Measurements from ENCODE around the gene PGBD4. TPM values are rescaled to one million over a fixed set of nuclear protein-coding genes. Genes with fewer than 3 reads are reported as not detected.

PGBD4 gene
- total and polyA plus RNA-seq, 2 of the 13 experiments (the other 11 are each of a cell fraction or from before 2014, with no cell fraction given): 1.4 to 1.7 TPM

GRCh38 chr15:34109797-34110663 lies 8.1 kb downstream of the PGBD4 start (continued):
- TF ChIP-seq, protein P1, sequence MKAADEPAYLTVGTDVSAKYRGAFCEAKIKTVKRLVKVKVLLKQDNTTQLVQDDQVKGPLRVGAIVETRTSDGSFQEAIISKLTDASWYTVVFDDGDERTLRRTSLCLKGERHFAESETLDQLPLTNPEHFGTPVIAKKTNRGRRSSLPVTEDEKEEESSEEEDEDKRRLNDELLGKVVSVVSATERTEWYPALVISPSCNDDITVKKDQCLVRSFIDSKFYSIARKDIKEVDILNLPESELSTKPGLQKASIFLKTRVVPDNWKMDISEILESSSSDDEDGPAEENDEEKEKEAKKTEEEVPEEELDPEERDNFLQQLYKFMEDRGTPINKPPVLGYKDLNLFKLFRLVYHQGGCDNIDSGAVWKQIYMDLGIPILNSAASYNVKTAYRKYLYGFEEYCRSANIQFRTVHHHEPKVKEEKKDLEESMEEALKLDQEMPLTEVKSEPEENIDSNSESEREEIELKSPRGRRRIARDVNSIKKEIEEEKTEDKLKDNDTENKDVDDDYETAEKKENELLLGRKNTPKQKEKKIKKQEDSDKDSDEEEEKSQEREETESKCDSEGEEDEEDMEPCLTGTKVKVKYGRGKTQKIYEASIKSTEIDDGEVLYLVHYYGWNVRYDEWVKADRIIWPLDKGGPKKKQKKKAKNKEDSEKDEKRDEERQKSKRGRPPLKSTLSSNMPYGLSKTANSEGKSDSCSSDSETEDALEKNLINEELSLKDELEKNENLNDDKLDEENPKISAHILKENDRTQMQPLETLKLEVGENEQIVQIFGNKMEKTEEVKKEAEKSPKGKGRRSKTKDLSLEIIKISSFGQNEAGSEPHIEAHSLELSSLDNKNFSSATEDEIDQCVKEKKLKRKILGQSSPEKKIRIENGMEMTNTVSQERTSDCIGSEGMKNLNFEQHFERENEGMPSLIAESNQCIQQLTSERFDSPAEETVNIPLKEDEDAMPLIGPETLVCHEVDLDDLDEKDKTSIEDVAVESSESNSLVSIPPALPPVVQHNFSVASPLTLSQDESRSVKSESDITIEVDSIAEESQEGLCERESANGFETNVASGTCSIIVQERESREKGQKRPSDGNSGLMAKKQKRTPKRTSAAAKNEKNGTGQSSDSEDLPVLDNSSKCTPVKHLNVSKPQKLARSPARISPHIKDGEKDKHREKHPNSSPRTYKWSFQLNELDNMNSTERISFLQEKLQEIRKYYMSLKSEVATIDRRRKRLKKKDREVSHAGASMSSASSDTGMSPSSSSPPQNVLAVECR (CRISPR knock-in tag; IDR thresholded peaks at IDR 0.05; ENCODE audit: borderline replicate concordance): no peak
- TF ChIP-seq ZNF614 (CRISPR knock-in tag; IDR thresholded peaks at IDR 0.05; ENCODE audit: borderline replicate concordance) (no peak), STAG1 (CRISPR knock-in tag; IDR thresholded peaks at IDR 0.05) (peak; percentile 81), SMC3 (IDR thresholded peaks at IDR 0.05; ENCODE audit: low read length) (peak; percentile 59), ZBTB38 (CRISPR knock-in tag; IDR thresholded peaks at IDR 0.05) (no peak)
- TF ChIP-seq, protein P2, sequence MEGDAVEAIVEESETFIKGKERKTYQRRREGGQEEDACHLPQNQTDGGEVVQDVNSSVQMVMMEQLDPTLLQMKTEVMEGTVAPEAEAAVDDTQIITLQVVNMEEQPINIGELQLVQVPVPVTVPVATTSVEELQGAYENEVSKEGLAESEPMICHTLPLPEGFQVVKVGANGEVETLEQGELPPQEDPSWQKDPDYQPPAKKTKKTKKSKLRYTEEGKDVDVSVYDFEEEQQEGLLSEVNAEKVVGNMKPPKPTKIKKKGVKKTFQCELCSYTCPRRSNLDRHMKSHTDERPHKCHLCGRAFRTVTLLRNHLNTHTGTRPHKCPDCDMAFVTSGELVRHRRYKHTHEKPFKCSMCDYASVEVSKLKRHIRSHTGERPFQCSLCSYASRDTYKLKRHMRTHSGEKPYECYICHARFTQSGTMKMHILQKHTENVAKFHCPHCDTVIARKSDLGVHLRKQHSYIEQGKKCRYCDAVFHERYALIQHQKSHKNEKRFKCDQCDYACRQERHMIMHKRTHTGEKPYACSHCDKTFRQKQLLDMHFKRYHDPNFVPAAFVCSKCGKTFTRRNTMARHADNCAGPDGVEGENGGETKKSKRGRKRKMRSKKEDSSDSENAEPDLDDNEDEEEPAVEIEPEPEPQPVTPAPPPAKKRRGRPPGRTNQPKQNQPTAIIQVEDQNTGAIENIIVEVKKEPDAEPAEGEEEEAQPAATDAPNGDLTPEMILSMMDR (CRISPR knock-in tag; IDR thresholded peaks at IDR 0.05): peak; percentile 68

Measured in HepG2 (cell line).